Urinary bladder (tissue), 4 donors: ENCODE results near the gene IFNAR2. TPM values are rescaled to one million over a fixed set of nuclear protein-coding genes. Genes with fewer than 3 reads are reported as not detected.

Experiments
- DNase-seq: peaks from one replicate; pipeline ENCODE4 v3.0.0-alpha.2; 2015; ENCODE audit errors: extremely low spot score
- H3K27ac ChIP-seq: one replicate; pipeline ENCODE4 v1.5.1; 2013; ENCODE audit warnings: low read depth, mild to moderate bottlenecking, moderate library complexity
- H3K36me3 ChIP-seq: one replicate; pipeline ENCODE4 v1.6.1; 2013; ENCODE audit warnings: mild to moderate bottlenecking, moderate library complexity; ENCODE audit not compliant: insufficient read depth
- H3K4me1 ChIP-seq: one replicate; pipeline ENCODE4 v1.6.1; 2013; ENCODE audit warnings: mild to moderate bottlenecking, moderate library complexity; ENCODE audit not compliant: insufficient read depth
- H3K4me3 ChIP-seq: one replicate; pipeline ENCODE4 v1.5.1; 2013; ENCODE audit warnings: low read depth, low read length
- WGBS: extraction: QIAGEN DNeasy Blood & Tissue Kit; methylation state at CpG from one replicate; pipeline ENCODE4 v1.1.7; 2013; 5-methylcytosine and 5-hydroxymethylcytosine counted together
- polyA plus RNA-seq: library from polyadenylated mRNA; stranded (reverse); fragments of 200-250 nt; gene quantifications from one replicate; pipeline ENCODE4 v1.2.3, GENCODE V29; 2013
- total RNA-seq: library from RNA; depleted of rRNA; stranded (reverse); fragments of >200 nt; gene quantifications from one replicate; pipeline ENCODE4 v1.2.3, GENCODE V29; 2014
- donor health status: healthy with polysubstance abuse.
- donor health status: healthy.

IFNAR2 gene
- total and polyA plus RNA-seq, 2 donors, result 16.6 to 17.5 TPM

- no peak for DNase-seq
- H3K4me1 ChIP-seq, result no peaks in the 10 kb centered on the region
- peaks cover 2% of the 10 kb centered on the region for H3K36me3 ChIP-seq
- no peak overlapping the region for H3K4me3 ChIP-seq
- no peak overlapping the region for H3K27ac ChIP-seq
- WGBS, result 92% methylated on average over 2 of the region's 2 CpGs
Observed at GRCh38 chr21:33278721-33279120, 49.0 kb downstream of the IFNAR2 start.

- Histone ChIP-seq H3K4me1 (no peaks in the 10 kb centered on the region), H3K4me3 (no peak overlapping the region), H3K36me3 (peaks cover 2% of the 10 kb centered on the region), H3K27ac (no peak overlapping the region)
- 82% methylated on average over 3 of the region's 3 CpGs for WGBS
- DNase-seq, result no peak
Observed at GRCh38 chr21:33279330-33279820, 49.6 kb downstream of the IFNAR2 start.

Other genes with a start within 250 kb of the IFNAR2 start
- gene OLIG2, start 204.0 kb upstream of the IFNAR2 start, total RNA-seq, result not detected
- gene OLIG2, start 204.0 kb upstream of the IFNAR2 start, polyA plus RNA-seq, result not detected
- gene OLIG1, start 159.8 kb upstream of the IFNAR2 start, total RNA-seq, result not detected
- gene OLIG1, start 159.8 kb upstream of the IFNAR2 start, polyA plus RNA-seq, result not detected
- 31.4 TPM for gene IL10RB, start 36.4 kb downstream of the IFNAR2 start, total RNA-seq
- 30.0 TPM for gene IL10RB, start 36.4 kb downstream of the IFNAR2 start, polyA plus RNA-seq
- gene IFNAR1, start 95.0 kb downstream of the IFNAR2 start, total RNA-seq, result 41.7 TPM
- 31.6 TPM for gene IFNAR1, start 95.0 kb downstream of the IFNAR2 start, polyA plus RNA-seq
- 71.9 TPM for gene IFNGR2, start 173.5 kb downstream of the IFNAR2 start, total RNA-seq
- gene IFNGR2, start 173.5 kb downstream of the IFNAR2 start, polyA plus RNA-seq, result 64.8 TPM